ENCODE data around the gene DNAH7.

- TF ChIP-seq CTCF (IDR thresholded peaks at IDR 0.05) (no peak), POLR2A (IDR thresholded peaks at IDR 0.05) (no peak), EP300 (IDR thresholded peaks at IDR 0.05) (no peak)
Observed at GRCh38 chr2:196083601-196084000, 15.0 kb upstream of the DNAH7 start.

Data from ovary (tissue), 3 donors.